ENCODE results near the gene ADGRG7. TPM values are rescaled to one million over a fixed set of nuclear protein-coding genes. Genes with fewer than 3 reads are reported as not detected.

The ADGRG7 gene
- total RNA-seq, 1 experiment from 2014 or later: not detected

GRCh38 chr3:100708989-100709841, 99.8 kb downstream of the ADGRG7 start, which contains the start of gene TFG:
Gene TFG (plus strand): TSS chr3:100709494. CDS start chr3:100713686, 4,192 bp downstream.
- intact Hi-C loops (cut with micrococcal nuclease): no loop called here
- no peaks in the 10 kb centered on the region for H3K27me3 ChIP-seq (ENCODE audit: low read length)
- BruUV-seq (replicated peaks): no TSS peak
- TF ChIP-seq CTCF (conservative IDR thresholded peaks at IDR 0.05; ENCODE audit: low read depth, low read length) (no peak), EZH2 (IDR thresholded peaks at IDR 0.05; ENCODE audit: low read length, unreplicated experiment) (no peak), EZH2phosphoT487 (IDR thresholded peaks at IDR 0.05; ENCODE audit: borderline replicate concordance, low read length) (no peak)
- peaks cover 21% of the 10 kb centered on the region for H3K4me1 ChIP-seq (ENCODE audit: insufficient read depth, low read length)
- no peaks in the 10 kb centered on the region for H3K9me3 ChIP-seq (ENCODE audit: low read length)
- no peaks in the 10 kb centered on the region for H3K9me2 ChIP-seq (replicated peaks; ENCODE audit: low read length)
- H3K36me3 ChIP-seq (ENCODE audit: low read depth, low read length): peaks cover 14% of the 10 kb centered on the region; the same call in 1 of the 2 replicates
- H4K20me1 ChIP-seq (ENCODE audit: low read length): peaks cover 38% of the 10 kb centered on the region
- peak within 1 kb of the TSS; percentile 76 for H2AFZ ChIP-seq (ENCODE audit: low read length)
- CTCF ChIA-PET: interaction anchor here (0.5 to 2.7 kb wide), 3 partner anchors 106 to 246 kb away, joined by 3 to 23 read pairs (median 5); no protein-coding TSS in a partner anchor
- H3K79me2 ChIP-seq (ENCODE audit: low read length): peaks cover 45% of the 10 kb centered on the region
- POLR2A ChIA-PET (ENCODE audit: unreplicated experiment): interaction anchor here (0.6 to 0.7 kb wide), 8 partner anchors 37 to 871 kb away, joined by 3 to 6 read pairs (median 4); no protein-coding TSS in a partner anchor
- H3K4me3 ChIP-seq (ENCODE audit: low read length): peak within 1 kb of the TSS; percentile 80
- no peaks in the 10 kb centered on the region for H3F3A ChIP-seq (ENCODE audit: low read length, unreplicated experiment)
- peak within 1 kb of the TSS; percentile 80 for H3K9ac ChIP-seq (ENCODE audit: low read length)
- peak; percentile 89 for ATAC-seq
- peak within 1 kb of the TSS; percentile 93 for H3K4me2 ChIP-seq (ENCODE audit: low read length)
- peak within 1 kb of the TSS; percentile 93 for H3K27ac ChIP-seq (ENCODE audit: low read length)
- peak; percentile 100 for DNase-seq

GRCh38 chr3:100709842-100710260, 100.5 kb downstream of the ADGRG7 start:
- DNase-seq (peak; percentile 17), ATAC-seq (peak; percentile 4)
- TF ChIP-seq EZH2 (IDR thresholded peaks at IDR 0.05; ENCODE audit: low read length, unreplicated experiment) (no peak), CTCF (conservative IDR thresholded peaks at IDR 0.05; ENCODE audit: low read depth, low read length) (no peak), EZH2phosphoT487 (IDR thresholded peaks at IDR 0.05; ENCODE audit: borderline replicate concordance, low read length) (no peak)
- ChIA-PET CTCF (interaction anchor here (0.7 to 2.7 kb wide), 3 partner anchors 107 to 968 kb away, joined by 3 to 23 read pairs (median 5); no protein-coding TSS in a partner anchor), POLR2A (ENCODE audit: unreplicated experiment) (interaction anchor here (0.5 kb wide), 2 partner anchors 292 to 864 kb away, joined by 4 to 6 read pairs; no protein-coding TSS in a partner anchor)
- Histone ChIP-seq H3K4me2 (ENCODE audit: low read length) (peak overlapping the region; percentile 88), H3K9me2 (replicated peaks; ENCODE audit: low read length) (no peaks in the 10 kb centered on the region), H3K9me3 (ENCODE audit: low read length) (no peaks in the 10 kb centered on the region), H4K20me1 (ENCODE audit: low read length) (peaks cover 40% of the 10 kb centered on the region), H3K27ac (ENCODE audit: low read length) (peak overlapping the region; percentile 93), H3K27me3 (ENCODE audit: low read length) (no peaks in the 10 kb centered on the region), H3F3A (ENCODE audit: low read length, unreplicated experiment) (no peaks in the 10 kb centered on the region), H3K36me3 (ENCODE audit: low read depth, low read length) (peaks cover 20% of the 10 kb centered on the region), H2AFZ (ENCODE audit: low read length) (no peak overlapping the region), H3K4me3 (ENCODE audit: low read length) (peak overlapping the region; percentile 80), H3K79me2 (ENCODE audit: low read length) (peaks cover 51% of the 10 kb centered on the region), H3K9ac (ENCODE audit: low read length) (peak overlapping the region; percentile 80), H3K4me1 (ENCODE audit: insufficient read depth, low read length) (peaks cover 21% of the 10 kb centered on the region)
- intact Hi-C loops (cut with micrococcal nuclease): loop anchor here (1.0 to 10.0 kb wide), 4 partner anchors 59 to 395 kb away; no protein-coding TSS in a partner anchor
- no TSS peak for BruUV-seq (replicated peaks)

Measured in PC-3 (cell line).